HEK293 (cell line): ENCODE results near the gene SREBF2.

Experiments used
- CTCF ChIA-PET: fragments of 350-600 bp; formaldehyde crosslinking; extraction: SDS; loops from one replicate; lab custom pipeline; 2021; ENCODE audit warnings: antibody characterized with exemption; lab: Yijun Ruan, JAX
- POLR2A ChIA-PET: fragments of 300-600 bp; formaldehyde crosslinking; extraction: SDS; loops from one replicate; lab custom pipeline; 2020; ENCODE audit warnings: antibody characterized with exemption, inconsistent platforms; lab: Yijun Ruan, JAX
- H3K27ac ChIP-seq: fragments of 200-500 bp; sonication (Bioruptor generic); 2 replicates; pipeline ENCODE4 v1.5.1; 2014; ENCODE audit warnings: low read depth, low read length, control low read depth, inconsistent platforms; ENCODE audit errors: extremely low read depth
- H3K36me3 ChIP-seq, 2 experiments: fragments of 200-500 bp in 1 of 2; sonication (Bioruptor generic) in 1 of 2; 1 replicate in 1 of 2; 2 replicates in 1 of 2; pipeline ENCODE4 v1.5.1; 2014 to 2017; ENCODE audit warnings: inconsistent platforms in 2 of 2, low read length in 2 of 2; ENCODE audit not compliant: control insufficient read depth in 2 of 2, insufficient read depth in 1 of 2
- H3K4me1 ChIP-seq: fragments of 200-500 bp; sonication (Bioruptor generic); 2 replicates; pipeline ENCODE4 v1.5.1; 2014; ENCODE audit warnings: mild to moderate bottlenecking, low read length, inconsistent platforms; ENCODE audit not compliant: control insufficient read depth, insufficient read depth
- H3K4me3 ChIP-seq: 2 replicates; pipeline ENCODE4 v1.5.1; 2011; ENCODE audit warnings: low read depth, mild to moderate bottlenecking, control low read depth, low read length, moderate library complexity
- H3K9me3 ChIP-seq: fragments of 200-500 bp; sonication (Bioruptor generic); 2 replicates; pipeline ENCODE4 v1.5.1; 2014; ENCODE audit warnings: low read depth, low read length, inconsistent platforms; ENCODE audit not compliant: control insufficient read depth, insufficient read depth
- KLF8 ChIP-seq: fragments of 450-650 bp; formaldehyde crosslinking; IDR thresholded peaks from 2 replicates; pipeline ENCODE4 v1.5.1; 2016; ENCODE audit warnings: missing biosample characterization, missing genetic modification characterization
- SCRT1 ChIP-seq: fragments of 450-650 bp; formaldehyde crosslinking; IDR thresholded peaks from 2 replicates; pipeline ENCODE4 v1.5.1; 2016; ENCODE audit warnings: missing biosample characterization, missing genetic modification characterization, borderline replicate concordance
- YY1 ChIP-seq: fragments of 450-650 bp; formaldehyde crosslinking; IDR thresholded peaks from 2 replicates; pipeline ENCODE4 v1.5.1; 2018; ENCODE audit warnings: missing biosample characterization, missing genetic modification characterization
- ZBTB1 ChIP-seq: fragments of 450-650 bp; formaldehyde crosslinking; IDR thresholded peaks from 2 replicates; pipeline ENCODE4 v1.5.1; 2016; ENCODE audit warnings: missing biosample characterization, missing genetic modification characterization
- ZFP69B ChIP-seq: fragments of 450-650 bp; formaldehyde crosslinking; IDR thresholded peaks from 2 replicates; pipeline ENCODE4 v1.5.1; 2016; ENCODE audit warnings: missing biosample characterization, missing genetic modification characterization
- ZNF133 ChIP-seq: fragments of 450-650 bp; formaldehyde crosslinking; IDR thresholded peaks from 2 replicates; pipeline ENCODE4 v1.5.1; 2016; ENCODE audit warnings: missing biosample characterization, missing genetic modification characterization
- ZNF311 ChIP-seq: fragments of 450-650 bp; formaldehyde crosslinking; IDR thresholded peaks from 2 replicates; pipeline ENCODE4 v1.5.1; 2017; ENCODE audit warnings: missing biosample characterization, missing genetic modification characterization, borderline replicate concordance
- ZNF324 ChIP-seq: fragments of 450-650 bp; formaldehyde crosslinking; IDR thresholded peaks from 2 replicates; pipeline ENCODE4 v1.5.1; 2016; ENCODE audit warnings: missing biosample characterization, missing genetic modification characterization
- ZNF335 ChIP-seq: fragments of 450-650 bp; formaldehyde crosslinking; conservative IDR thresholded peaks from 2 replicates; pipeline ENCODE4 v1.5.1; 2016; ENCODE audit warnings: missing biosample characterization, missing genetic modification characterization
- ZNF341 ChIP-seq: fragments of 450-650 bp; formaldehyde crosslinking; IDR thresholded peaks from 2 replicates; pipeline ENCODE4; 2016; ENCODE audit warnings: low read depth, missing biosample characterization, missing genetic modification characterization
- ZNF366 ChIP-seq: fragments of 450-650 bp; formaldehyde crosslinking; conservative IDR thresholded peaks from 2 replicates; pipeline ENCODE4 v1.5.1; 2016; ENCODE audit warnings: missing biosample characterization, missing genetic modification characterization
- ZNF510 ChIP-seq: fragments of 450-650 bp; formaldehyde crosslinking; IDR thresholded peaks from 2 replicates; pipeline ENCODE4 v1.5.1; 2018; ENCODE audit warnings: mild to moderate bottlenecking, missing genetic modification characterization, missing biosample characterization; ENCODE audit not compliant: insufficient replicate concordance
- ZNF549 ChIP-seq: fragments of 450-650 bp; IDR thresholded peaks from 2 replicates; pipeline ENCODE4 v1.5.1; 2018; ENCODE audit warnings: missing biosample characterization, missing genetic modification characterization, mild to moderate bottlenecking, inconsistent platforms, moderate library complexity
- ZNF600 ChIP-seq: fragments of 450-650 bp; formaldehyde crosslinking; IDR thresholded peaks from 2 replicates; pipeline ENCODE4 v1.5.1; 2016; ENCODE audit warnings: missing biosample characterization, missing genetic modification characterization
- ZNF629 ChIP-seq: fragments of 450-650 bp; formaldehyde crosslinking; IDR thresholded peaks from 2 replicates; pipeline ENCODE4 v1.5.1; 2017; ENCODE audit warnings: missing biosample characterization, missing genetic modification characterization
- ZXDB ChIP-seq: fragments of 450-650 bp; formaldehyde crosslinking; IDR thresholded peaks from 2 replicates; pipeline ENCODE4 v1.5.1; 2016; ENCODE audit warnings: missing biosample characterization, missing genetic modification characterization
- TF ChIP-seq, protein P1 (sequence below): fragments of 450-650 bp; formaldehyde crosslinking; IDR thresholded peaks from 2 replicates; pipeline ENCODE4 v1.5.1; 2017; ENCODE audit warnings: missing biosample characterization, missing genetic modification characterization
- TF ChIP-seq, protein P2 (sequence below): fragments of 450-650 bp; formaldehyde crosslinking; optimal IDR thresholded peaks from 2 replicates; pipeline ENCODE3; 2016; ENCODE audit warnings: missing biosample characterization, mild to moderate bottlenecking, missing genetic modification characterization
- TF ChIP-seq, protein P3 (sequence below): fragments of 450-650 bp; formaldehyde crosslinking; IDR thresholded peaks from 2 replicates; pipeline ENCODE4 v1.5.1; 2016; ENCODE audit warnings: missing biosample characterization, missing genetic modification characterization
- TF ChIP-seq, protein P4 (sequence below): fragments of 450-650 bp; formaldehyde crosslinking; IDR thresholded peaks from 2 replicates; pipeline ENCODE4 v1.5.1; 2016; ENCODE audit warnings: missing biosample characterization, missing genetic modification characterization
- TF ChIP-seq, protein P5 (sequence below): fragments of 450-650 bp; formaldehyde crosslinking; IDR thresholded peaks from 2 replicates; pipeline ENCODE4 v1.5.1; 2016; ENCODE audit warnings: missing biosample characterization, missing genetic modification characterization

Gene SREBF2

DNA sequence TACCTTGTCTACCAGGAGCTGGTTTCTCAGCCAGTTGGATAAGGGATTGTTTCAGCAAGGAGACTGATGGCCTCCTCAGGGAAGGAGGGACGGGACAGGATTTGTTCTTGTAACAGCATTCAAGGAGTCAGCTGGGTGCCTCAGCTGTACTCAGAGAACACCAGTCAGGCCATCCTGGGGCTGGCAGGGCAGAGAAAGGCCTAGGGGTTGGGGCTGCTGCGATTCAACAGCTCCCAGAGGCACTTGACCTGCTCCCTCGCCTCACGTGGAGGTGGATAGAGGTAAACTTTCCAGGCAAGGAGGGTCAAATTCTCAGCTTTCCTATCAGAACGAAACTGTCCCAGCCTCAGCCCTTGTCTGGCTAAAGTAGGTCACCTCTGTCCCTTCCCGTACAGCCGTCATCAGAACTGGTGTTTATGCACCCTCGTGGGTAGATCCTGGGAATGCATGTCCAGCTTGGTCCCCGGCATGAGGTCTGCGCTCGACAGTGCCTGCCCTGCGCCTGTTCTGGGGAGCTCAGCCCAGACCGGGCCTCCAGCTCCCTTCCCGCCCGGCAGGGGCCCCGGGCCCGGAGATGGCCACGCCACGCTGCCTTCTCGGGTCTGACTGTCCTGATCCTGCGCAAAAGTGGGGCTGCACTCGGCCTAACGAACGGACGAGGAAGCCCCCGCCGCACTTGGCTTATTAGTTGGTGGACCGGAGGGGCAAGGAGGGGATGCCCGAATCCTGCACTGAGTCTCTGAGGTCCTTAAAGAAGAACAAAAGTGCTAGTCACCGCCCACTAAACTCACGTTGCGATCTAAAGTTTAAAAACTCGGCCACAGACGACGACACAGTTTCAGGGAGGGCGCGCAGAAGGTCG, 33.2 kb upstream of the SREBF2 start:
- TF ChIP-seq ZNF600 (tag by site-specific recombination), result no peak
- TF ChIP-seq YY1 (tag by site-specific recombination), result no peak
- TF ChIP-seq ZNF510, result no peak
- TF ChIP-seq, protein P1, sequence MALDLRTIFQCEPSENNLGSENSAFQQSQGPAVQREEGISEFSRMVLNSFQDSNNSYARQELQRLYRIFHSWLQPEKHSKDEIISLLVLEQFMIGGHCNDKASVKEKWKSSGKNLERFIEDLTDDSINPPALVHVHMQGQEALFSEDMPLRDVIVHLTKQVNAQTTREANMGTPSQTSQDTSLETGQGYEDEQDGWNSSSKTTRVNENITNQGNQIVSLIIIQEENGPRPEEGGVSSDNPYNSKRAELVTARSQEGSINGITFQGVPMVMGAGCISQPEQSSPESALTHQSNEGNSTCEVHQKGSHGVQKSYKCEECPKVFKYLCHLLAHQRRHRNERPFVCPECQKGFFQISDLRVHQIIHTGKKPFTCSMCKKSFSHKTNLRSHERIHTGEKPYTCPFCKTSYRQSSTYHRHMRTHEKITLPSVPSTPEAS (tag by site-specific recombination), result no peak
- TF ChIP-seq ZNF311, result no peak
- TF ChIP-seq, all 188 proteins: peak for 0
- Histone ChIP-seq H3K4me3 (peak overlapping the region; percentile 75), H3K27ac (peak overlapping the region; percentile 82; the same call in 1 of the 2 replicates), H3K36me3 (peaks cover 0 to 3% of the 10 kb centered on the region in 2 experiments; a peak in 2 of 3 replicates), H3K9me3 (no peaks in the 10 kb centered on the region), H3K4me1 (no peaks in the 10 kb centered on the region; the same call in 1 of the 2 replicates)
- ChIA-PET POLR2A (interaction anchor here (0.5 to 4.5 kb wide), 39 partner anchors 9 to 291 kb away, joined by 3 to 61 read pairs (median 5); partner anchors contain the start of genes CENPM, DESI1, NDUFA6 and PMM1), CTCF (interaction anchor here (0.9 to 3.1 kb wide), 3 partner anchors 22 to 102 kb away, joined by 4 to 44 read pairs (median 10); partner anchors contain the start of gene MEI1)

DNA sequence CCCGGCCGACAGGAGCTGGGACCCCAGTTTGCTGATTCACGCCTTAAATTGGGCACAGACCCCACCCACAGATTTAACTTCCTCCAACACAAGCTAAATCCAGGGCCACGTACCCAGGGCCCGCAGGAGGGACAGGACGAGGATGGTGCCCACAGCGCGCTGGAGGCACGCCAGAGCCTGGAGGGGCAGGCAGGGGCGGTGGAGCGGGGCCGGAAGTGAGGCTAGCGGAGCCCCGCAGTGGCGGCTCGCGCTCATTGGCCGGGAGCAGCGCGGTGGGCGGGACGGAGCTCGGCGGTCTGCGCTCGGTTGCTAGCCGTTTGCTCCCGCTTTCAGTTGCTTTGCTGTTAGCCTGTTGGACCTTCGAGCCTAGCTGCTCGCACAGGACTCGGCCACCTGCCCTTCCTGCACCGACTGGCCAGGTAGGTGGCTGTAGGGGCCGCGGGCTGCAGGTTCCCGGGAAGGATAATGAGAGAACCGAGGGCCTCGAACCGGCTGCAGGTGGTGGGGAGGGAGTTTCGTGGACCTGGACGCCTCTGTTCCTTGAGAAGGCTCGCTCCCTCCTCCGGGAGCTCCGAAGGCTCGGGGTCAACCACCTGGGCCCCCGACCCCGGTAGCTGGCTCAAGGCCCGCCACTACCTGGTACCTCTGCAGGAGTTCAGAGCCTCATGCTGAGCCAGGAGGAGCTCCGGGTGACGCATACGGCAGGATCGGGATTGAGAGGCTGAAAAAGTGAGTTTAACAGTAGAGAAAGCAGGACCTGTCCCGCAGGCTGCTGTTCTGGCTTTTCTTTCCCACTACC, 32.4 kb upstream of the SREBF2 start, which contains the start of gene CCDC134:
Gene CCDC134, plus strand, starts transcription at position 332 of the 799 bp plus-strand sequence. CDS start 8,212 bp downstream, outside the sequence.
- no peaks in the 10 kb centered on the region for H3K9me3 ChIP-seq
- CTCF ChIA-PET, result interaction anchor here (0.6 to 3.1 kb wide), 8 partner anchors 13 to 138 kb away, joined by 3 to 44 read pairs (median 4); partner anchors contain the start of gene MEI1
- peak within 1 kb of the TSS; percentile 75 for H3K4me3 ChIP-seq
- no peaks in the 10 kb centered on the region; a peak in 1 of 3 replicates for H3K36me3 ChIP-seq
- peak within 1 kb of the TSS; percentile 82 for H3K27ac ChIP-seq
- POLR2A ChIA-PET, result interaction anchor here (0.5 to 4.5 kb wide), 47 partner anchors 8 to 563 kb away, joined by 3 to 61 read pairs (median 4); partner anchors contain the start of genes CENPM, DESI1, NDUFA6 and PMM1
- H3K4me1 ChIP-seq, result no peaks in the 10 kb centered on the region; the same call in 1 of the 2 replicates
- TF ChIP-seq ZBTB1 (tag by site-specific recombination), result no peak
- peak; percentile 62 for TF ChIP-seq ZNF341 (tag by site-specific recombination)
- TF ChIP-seq ZNF324 (tag by site-specific recombination), result 0 out of 2 replicates have a peak, but pooled peaks have one; percentile 40
- peak; percentile 37; the same call in 1 of the 2 replicates for TF ChIP-seq KLF8 (tag by site-specific recombination)
- peak; percentile 97 for TF ChIP-seq ZXDB
- peak; percentile 10; the same call in 1 of the 2 replicates for TF ChIP-seq ZFP69B (tag by site-specific recombination)
- TF ChIP-seq, protein P2, sequence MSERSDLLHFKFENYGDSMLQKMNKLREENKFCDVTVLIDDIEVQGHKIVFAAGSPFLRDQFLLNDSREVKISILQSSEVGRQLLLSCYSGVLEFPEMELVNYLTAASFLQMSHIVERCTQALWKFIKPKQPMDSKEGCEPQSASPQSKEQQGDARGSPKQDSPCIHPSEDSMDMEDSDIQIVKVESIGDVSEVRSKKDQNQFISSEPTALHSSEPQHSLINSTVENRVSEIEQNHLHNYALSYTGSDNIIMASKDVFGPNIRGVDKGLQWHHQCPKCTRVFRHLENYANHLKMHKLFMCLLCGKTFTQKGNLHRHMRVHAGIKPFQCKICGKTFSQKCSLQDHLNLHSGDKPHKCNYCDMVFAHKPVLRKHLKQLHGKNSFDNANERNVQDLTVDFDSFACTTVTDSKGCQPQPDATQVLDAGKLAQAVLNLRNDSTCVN (tag by site-specific recombination), result peak; percentile 73
- peak; percentile 79; the same call in 1 of the 2 replicates for TF ChIP-seq SCRT1 (tag by site-specific recombination)
- TF ChIP-seq ZNF629, result peak; percentile 46
- TF ChIP-seq ZNF335 (tag by site-specific recombination), result peak; percentile 81
- TF ChIP-seq ZNF366, result 0 out of 2 replicates have a peak, but pooled peaks have one; percentile 31
- TF ChIP-seq, protein P3, sequence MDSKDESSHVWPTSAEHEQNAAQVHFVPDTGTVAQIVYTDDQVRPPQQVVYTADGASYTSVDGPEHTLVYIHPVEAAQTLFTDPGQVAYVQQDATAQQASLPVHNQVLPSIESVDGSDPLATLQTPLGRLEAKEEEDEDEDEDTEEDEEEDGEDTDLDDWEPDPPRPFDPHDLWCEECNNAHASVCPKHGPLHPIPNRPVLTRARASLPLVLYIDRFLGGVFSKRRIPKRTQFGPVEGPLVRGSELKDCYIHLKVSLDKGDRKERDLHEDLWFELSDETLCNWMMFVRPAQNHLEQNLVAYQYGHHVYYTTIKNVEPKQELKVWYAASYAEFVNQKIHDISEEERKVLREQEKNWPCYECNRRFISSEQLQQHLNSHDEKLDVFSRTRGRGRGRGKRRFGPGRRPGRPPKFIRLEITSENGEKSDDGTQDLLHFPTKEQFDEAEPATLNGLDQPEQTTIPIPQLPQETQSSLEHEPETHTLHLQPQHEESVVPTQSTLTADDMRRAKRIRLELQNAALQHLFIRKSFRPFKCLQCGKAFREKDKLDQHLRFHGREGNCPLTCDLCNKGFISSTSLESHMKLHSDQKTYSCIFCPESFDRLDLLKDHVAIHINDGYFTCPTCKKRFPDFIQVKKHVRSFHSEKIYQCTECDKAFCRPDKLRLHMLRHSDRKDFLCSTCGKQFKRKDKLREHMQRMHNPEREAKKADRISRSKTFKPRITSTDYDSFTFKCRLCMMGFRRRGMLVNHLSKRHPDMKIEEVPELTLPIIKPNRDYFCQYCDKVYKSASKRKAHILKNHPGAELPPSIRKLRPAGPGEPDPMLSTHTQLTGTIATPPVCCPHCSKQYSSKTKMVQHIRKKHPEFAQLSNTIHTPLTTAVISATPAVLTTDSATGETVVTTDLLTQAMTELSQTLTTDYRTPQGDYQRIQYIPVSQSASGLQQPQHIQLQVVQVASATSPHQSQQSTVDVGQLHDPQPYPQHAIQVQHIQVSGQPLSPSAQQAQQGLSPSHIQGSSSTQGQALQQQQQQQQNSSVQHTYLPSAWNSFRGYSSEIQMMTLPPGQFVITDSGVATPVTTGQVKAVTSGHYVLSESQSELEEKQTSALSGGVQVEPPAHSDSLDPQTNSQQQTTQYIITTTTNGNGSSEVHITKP (tag by site-specific recombination), result no peak
- TF ChIP-seq ZNF549 (tag by site-specific recombination), result no peak
- TF ChIP-seq ZNF600 (tag by site-specific recombination), result peak; percentile 78
- TF ChIP-seq, protein P4, sequence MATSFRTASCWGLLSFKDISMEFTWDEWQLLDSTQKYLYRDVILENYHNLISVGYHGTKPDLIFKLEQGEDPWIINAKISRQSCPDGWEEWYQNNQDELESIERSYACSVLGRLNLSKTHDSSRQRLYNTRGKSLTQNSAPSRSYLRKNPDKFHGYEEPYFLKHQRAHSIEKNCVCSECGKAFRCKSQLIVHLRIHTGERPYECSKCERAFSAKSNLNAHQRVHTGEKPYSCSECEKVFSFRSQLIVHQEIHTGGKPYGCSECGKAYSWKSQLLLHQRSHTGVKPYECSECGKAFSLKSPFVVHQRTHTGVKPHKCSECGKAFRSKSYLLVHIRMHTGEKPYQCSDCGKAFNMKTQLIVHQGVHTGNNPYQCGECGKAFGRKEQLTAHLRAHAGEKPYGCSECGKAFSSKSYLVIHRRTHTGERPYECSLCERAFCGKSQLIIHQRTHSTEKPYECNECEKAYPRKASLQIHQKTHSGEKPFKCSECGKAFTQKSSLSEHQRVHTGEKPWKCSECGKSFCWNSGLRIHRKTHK (tag by site-specific recombination), result no peak
- TF ChIP-seq, protein P5, sequence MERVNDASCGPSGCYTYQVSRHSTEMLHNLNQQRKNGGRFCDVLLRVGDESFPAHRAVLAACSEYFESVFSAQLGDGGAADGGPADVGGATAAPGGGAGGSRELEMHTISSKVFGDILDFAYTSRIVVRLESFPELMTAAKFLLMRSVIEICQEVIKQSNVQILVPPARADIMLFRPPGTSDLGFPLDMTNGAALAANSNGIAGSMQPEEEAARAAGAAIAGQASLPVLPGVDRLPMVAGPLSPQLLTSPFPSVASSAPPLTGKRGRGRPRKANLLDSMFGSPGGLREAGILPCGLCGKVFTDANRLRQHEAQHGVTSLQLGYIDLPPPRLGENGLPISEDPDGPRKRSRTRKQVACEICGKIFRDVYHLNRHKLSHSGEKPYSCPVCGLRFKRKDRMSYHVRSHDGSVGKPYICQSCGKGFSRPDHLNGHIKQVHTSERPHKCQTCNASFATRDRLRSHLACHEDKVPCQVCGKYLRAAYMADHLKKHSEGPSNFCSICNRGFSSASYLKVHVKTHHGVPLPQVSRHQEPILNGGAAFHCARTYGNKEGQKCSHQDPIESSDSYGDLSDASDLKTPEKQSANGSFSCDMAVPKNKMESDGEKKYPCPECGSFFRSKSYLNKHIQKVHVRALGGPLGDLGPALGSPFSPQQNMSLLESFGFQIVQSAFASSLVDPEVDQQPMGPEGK (tag by site-specific recombination), result peak; percentile 98
- peak; percentile 88 for TF ChIP-seq ZNF133 (tag by site-specific recombination)
